GM15510 (cell line): ENCODE data around the gene ELK1.

Source experiments
- POLR2A ChIP-seq: IDR thresholded peaks from 3 replicates; pipeline ENCODE4 v1.6.1; 2011; ENCODE audit warnings: borderline replicate concordance; ENCODE audit not compliant: insufficient read length; ENCODE audit errors: extremely low read depth

Gene ELK1

GRCh38 chrX:47595716-47596251, 54.6 kb downstream of the ELK1 start:
- no peak for TF ChIP-seq POLR2A

DNA sequence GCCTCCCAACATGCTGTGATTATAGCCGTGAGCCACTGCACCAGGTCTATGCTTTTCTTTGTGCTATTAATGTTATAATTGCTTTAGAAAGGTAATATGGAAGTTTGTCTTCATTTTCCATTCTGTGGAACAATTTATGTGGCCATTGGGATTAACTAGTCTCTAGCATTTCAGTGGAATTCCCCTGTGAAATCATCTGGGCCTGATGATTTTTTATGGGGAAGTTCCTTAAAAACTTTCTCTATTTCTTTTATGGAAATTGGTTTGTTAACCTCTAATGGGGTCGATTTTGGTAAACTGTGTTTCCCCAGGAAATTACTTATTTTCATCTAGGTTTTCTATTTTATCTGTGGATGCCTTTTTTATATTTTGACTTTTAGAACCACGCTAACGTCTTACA, 56.8 kb downstream of the ELK1 start:
- TF ChIP-seq POLR2A = no peak

DNA sequence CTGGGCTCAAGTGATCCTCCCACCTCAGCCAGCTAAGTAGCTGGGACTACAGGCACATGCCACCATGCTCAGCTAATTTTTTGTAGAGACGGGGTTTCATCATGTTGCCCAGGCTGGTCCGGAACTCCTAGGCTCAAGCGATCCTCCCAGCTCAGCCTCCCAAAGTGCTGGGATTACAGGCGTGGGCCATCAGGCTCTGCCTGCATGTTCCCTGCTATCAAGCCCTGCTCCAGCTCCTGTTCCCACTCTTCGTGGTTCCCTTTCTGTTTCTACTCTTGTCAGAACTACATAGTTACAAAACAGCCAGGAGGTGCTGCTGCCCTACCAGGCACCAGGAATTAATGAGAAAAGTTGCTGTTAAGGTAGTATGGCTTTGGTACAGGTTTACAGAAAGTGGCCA, 59.4 kb downstream of the ELK1 start:
- no peak for TF ChIP-seq POLR2A

DNA sequence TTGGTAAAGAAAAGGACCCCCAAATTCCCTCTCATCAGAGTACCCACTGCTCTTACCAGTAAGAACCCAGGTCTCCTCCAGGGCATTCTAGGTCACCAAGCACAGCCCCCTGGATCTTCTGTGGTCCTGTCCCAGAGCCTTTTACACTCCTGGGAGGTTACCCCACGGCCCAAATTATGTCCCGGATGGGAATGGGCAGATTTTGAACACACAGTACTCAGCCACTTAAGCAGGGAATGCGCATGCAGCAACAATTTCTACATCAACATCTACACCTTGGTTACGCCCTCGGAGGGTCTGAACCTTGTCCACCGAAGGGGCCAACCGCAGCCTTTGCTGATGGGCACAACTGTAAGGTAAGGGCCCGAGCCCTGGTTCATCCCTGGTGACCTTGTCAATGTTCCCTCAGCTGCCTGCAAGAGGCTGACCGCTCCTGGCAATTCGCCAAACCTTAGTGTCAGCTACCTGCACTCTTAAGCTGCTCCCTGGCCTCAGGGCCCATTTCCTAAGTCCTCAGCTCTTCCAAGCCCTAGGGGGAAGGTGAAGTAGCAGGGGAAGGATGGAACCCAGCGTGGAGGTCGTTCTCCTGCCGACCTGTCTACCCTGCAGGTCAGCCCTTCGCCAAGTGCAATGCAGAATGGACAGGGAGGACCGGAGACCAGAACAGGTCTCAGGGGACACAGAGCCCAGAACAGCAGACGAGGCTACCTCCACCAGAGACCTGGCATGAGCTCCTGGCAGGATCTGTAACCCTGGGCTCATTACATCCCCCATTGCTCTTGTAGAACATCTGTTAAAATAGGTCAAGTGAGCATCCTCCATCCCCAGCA, 62.2 kb downstream of the ELK1 start:
- no peak for TF ChIP-seq POLR2A

DNA sequence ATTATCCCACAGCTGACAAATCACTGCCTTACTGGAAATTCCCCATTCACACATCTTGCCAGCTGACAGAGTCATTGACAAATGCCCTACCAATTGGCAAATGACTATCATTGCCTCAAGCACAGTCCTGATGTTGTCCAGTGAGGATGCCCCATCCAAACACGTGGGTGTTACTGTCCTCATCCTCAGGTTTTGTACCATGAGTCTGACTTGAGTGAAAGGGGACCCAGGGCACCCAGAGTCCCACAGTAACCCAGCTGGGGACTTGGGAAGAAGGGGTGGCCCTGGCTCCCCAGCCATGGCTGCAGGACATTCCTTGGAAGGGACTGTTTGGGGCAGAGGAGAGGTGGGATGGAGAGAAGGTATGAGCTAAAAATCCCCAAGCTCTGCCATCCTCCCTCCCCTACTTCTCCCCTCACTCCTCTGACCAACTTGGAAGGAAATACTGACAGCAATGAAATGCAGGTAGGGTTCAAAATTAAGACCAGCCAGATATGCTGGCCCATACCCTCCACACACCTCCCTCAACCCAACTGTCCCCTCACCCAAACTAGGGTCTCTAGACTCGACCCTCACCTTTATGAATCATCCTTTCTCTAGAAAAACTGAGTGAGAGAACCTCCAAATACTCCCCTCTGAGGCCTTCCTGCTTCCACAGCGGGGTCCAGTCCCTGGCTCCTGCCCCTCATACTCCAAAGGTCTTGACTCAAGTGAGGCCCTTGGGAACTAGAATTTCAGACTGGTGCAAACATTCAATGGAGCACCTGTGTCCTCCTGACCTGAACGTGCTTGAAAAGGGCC, 63.1 kb downstream of the ELK1 start:
- no peak for TF ChIP-seq POLR2A

- TF ChIP-seq POLR2A = no peak
These were observed 64.1 kb downstream of the ELK1 start for GRCh38 chrX:47586043-47586787.
